Caco-2 (cell line): ENCODE measurements around the gene ANKFN1. TPM values are rescaled to one million over a fixed set of nuclear protein-coding genes. Genes with fewer than 3 reads are reported as not detected.

ENCODE experiments used
- Bru-seq: library from RNA; stranded (reverse); fragments of 400-500 nt; gene quantifications from one replicate; lab custom pipeline; 2021; lab: Mats Ljungman, UMichigan
- BruChase-seq, 2 experiments: library from RNA; stranded (reverse); fragments of 400-500 nt; gene quantifications; one replicate each; lab custom pipeline; 2021; lab: Mats Ljungman, UMichigan
- BruUV-seq: library from RNA; stranded (reverse); fragments of 400-500 nt; replicated peaks from 2 replicates; lab custom pipeline; 2021; lab: Mats Ljungman, UMichigan
- CTCF ChIA-PET: fragments of 300-600 bp; sonication (Branson Sonifier 250); formaldehyde crosslinking; loops from one replicate; lab custom pipeline; 2022; ENCODE audit warnings: antibody characterized with exemption; lab: Charles Lee
- POLR2A ChIA-PET: fragments of 300-600 bp; sonication (Branson Sonifier 250); formaldehyde crosslinking; loops from one replicate; lab custom pipeline; 2022; ENCODE audit warnings: antibody characterized with exemption; lab: Charles Lee
- DNase-seq, 2 experiments: peaks; one replicate each; pipeline versions ENCODE4 v3.0.0 to v3.0.0-alpha.2; 2020 to 2022
- H3K27me3 ChIP-seq: replicated peaks from 2 replicates; pipeline ENCODE4 v1.6.0; 2011; ENCODE audit warnings: low read length; ENCODE audit not compliant: control insufficient read depth, insufficient read depth
- H3K36me3 ChIP-seq: 2 replicates; pipeline ENCODE4 v1.5.1; 2011; ENCODE audit warnings: low read length; ENCODE audit not compliant: control insufficient read depth, insufficient read depth
- H3K4me1 ChIP-seq: fragments of 250-450 bp; sonication (Bioruptor Pico); 2 replicates; pipeline ENCODE4 v1.5.1; 2020; ENCODE audit warnings: mild to moderate bottlenecking
- H3K4me3 ChIP-seq: 2 replicates; pipeline ENCODE4 v1.5.1; 2011; ENCODE audit warnings: low read depth, mild to moderate bottlenecking, control low read depth, low read length
- H3K9me3 ChIP-seq: fragments of 250-450 bp; sonication (Bioruptor Pico); 2 replicates; pipeline ENCODE4 v1.5.1; 2020; ENCODE audit warnings: mild to moderate bottlenecking, moderate library complexity
- H3K27ac Mint-ChIP-seq: one replicate; pipeline ENCODE4 v1.8.0; 2022; ENCODE audit warnings: mixed read lengths; ENCODE audit not compliant: unreplicated experiment
- H3K27me3 Mint-ChIP-seq: one replicate; pipeline ENCODE4 v1.8.0; 2022; ENCODE audit warnings: mixed read lengths; ENCODE audit not compliant: insufficient read depth, unreplicated experiment
- H3K36me3 Mint-ChIP-seq: one replicate; pipeline ENCODE4 v1.8.0; 2022; ENCODE audit warnings: mild to moderate bottlenecking, mixed read lengths; ENCODE audit not compliant: insufficient read depth, unreplicated experiment
- H3K4me1 Mint-ChIP-seq: one replicate; pipeline ENCODE4 v1.8.0; 2022; ENCODE audit warnings: low read depth, mixed read lengths; ENCODE audit not compliant: unreplicated experiment
- H3K4me3 Mint-ChIP-seq: one replicate; pipeline ENCODE4 v1.8.0; 2022; ENCODE audit warnings: mild to moderate bottlenecking, moderate library complexity, mixed read lengths; ENCODE audit not compliant: unreplicated experiment
- H3K9me3 Mint-ChIP-seq: one replicate; pipeline ENCODE4 v1.8.0; 2022; ENCODE audit warnings: mixed read lengths; ENCODE audit not compliant: unreplicated experiment
- intact Hi-C: fragments of 100-400 bp; cut with micrococcal nuclease; formaldehyde crosslinking; loops from one replicate; pipeline ENCODE4 v1.10.0; 2022; ENCODE audit not compliant: unreplicated experiment
- long read RNA-seq: library from polyadenylated mRNA; stranded (forward); transcript quantifications from one replicate; pipeline ENCODE4 v2.0.0, GENCODE V29; 2022
- total RNA-seq: library from RNA; stranded (reverse); gene quantifications from 2 replicates; pipeline ENCODE4 v1.2.3, GENCODE V29; 2022
- TF ChIP-seq, protein P1 (sequence below), 2 experiments: fragments of 200-600 bp in 1 of 2; IDR thresholded peaks; 1 replicate in 1 of 2; 2 replicates in 1 of 2; pipeline versions ENCODE4 v1.5.1 to v1.8.0; 2011 to 2022; ENCODE audit warnings: antibody characterized with exemption in 1 of 2, control low read depth in 1 of 2, inconsistent platforms in 1 of 2, low read depth in 1 of 2, low read length in 1 of 2, mild to moderate bottlenecking in 1 of 2, moderate library complexity in 1 of 2; ENCODE audit not compliant: insufficient read depth in 1 of 2, severe bottlenecking in 1 of 2, unreplicated experiment in 1 of 2

The ANKFN1 gene
- total RNA-seq: 0.34 and 0.37 TPM in 2 replicates
- percentile 15 among the genes with signal in this experiment for Bru-seq, nascent RNA
- BruChase-seq, experiment 1, labeled RNA remaining after a 2-hour chase: percentile 13 among the genes with signal in this experiment
- percentile 10 among the genes with signal in this experiment for BruChase-seq, experiment 2, labeled RNA remaining after a 6-hour chase
- long read RNA-seq, partial matches to known transcripts: 0 of 4 reads
- long read RNA-seq, other reads (novel, unspliced or antisense): 4 of 4 reads

DNA sequence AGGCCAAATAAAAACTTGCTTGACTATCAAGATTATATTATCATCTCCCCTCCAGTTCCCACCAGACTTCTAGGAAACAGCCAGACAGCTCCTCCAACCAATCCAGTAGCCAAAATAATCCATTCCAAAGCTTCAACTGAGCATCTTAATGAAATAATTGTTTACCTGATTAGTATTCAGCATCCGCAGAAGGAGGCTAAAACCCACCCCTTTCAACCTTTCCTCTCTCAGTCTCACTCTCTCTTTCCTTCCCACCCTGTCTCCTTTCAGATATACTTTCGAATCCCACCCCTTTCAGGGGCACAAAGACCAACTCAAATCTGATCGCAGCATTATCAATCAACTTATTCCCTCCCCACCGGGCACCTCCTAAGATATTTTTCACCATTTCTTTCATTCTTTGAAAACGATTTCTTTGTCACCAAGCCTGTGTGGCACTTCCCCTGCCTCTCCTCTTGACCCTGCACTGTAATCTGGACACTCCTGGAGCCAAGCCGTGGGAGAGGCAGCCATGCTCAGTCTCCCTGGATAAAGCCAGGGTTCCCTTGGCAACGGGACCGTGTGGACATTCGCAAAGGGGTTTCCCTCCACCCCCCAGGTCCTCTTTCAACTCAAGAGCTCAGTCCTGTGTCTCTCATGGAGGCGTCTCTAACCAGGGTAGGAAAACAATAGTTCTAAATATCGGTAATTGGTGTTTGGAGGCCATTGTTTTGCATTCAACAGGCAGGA lies at the start of gene ANKFN1:
Gene ANKFN1, plus strand, starts transcription at position 602 of the 729 bp plus-strand sequence. CDS start 59,193 bp downstream, outside the sequence.
- CTCF ChIA-PET: no interaction called here
- Mint-ChIP-seq H3K4me3 (no peak within 1 kb of the TSS), H3K27me3 (no peaks in the 10 kb centered on the region), H3K27ac (no peak within 1 kb of the TSS), H3K36me3 (no peaks in the 10 kb centered on the region), H3K9me3 (peaks cover 40% of the 10 kb centered on the region), H3K4me1 (peaks cover 57% of the 10 kb centered on the region)
- no peak for DNase-seq
- Histone ChIP-seq H3K4me1 (peaks cover 64% of the 10 kb centered on the region), H3K36me3 (no peaks in the 10 kb centered on the region), H3K9me3 (peaks cover 16% of the 10 kb centered on the region), H3K4me3 (no peak within 1 kb of the TSS), H3K27me3 (no peaks in the 10 kb centered on the region)
- intact Hi-C loops: no loop called here
- no TSS peak for BruUV-seq
- POLR2A ChIA-PET: no interaction called here
- TF ChIP-seq, protein P1, sequence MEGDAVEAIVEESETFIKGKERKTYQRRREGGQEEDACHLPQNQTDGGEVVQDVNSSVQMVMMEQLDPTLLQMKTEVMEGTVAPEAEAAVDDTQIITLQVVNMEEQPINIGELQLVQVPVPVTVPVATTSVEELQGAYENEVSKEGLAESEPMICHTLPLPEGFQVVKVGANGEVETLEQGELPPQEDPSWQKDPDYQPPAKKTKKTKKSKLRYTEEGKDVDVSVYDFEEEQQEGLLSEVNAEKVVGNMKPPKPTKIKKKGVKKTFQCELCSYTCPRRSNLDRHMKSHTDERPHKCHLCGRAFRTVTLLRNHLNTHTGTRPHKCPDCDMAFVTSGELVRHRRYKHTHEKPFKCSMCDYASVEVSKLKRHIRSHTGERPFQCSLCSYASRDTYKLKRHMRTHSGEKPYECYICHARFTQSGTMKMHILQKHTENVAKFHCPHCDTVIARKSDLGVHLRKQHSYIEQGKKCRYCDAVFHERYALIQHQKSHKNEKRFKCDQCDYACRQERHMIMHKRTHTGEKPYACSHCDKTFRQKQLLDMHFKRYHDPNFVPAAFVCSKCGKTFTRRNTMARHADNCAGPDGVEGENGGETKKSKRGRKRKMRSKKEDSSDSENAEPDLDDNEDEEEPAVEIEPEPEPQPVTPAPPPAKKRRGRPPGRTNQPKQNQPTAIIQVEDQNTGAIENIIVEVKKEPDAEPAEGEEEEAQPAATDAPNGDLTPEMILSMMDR (IDR thresholded peaks at IDR 0.05; ENCODE audit: insufficient read depth in 1 of 2, low read depth in 1 of 2, low read length in 1 of 2, severe bottlenecking in 1 of 2, unreplicated experiment in 1 of 2): no peak

DNA sequence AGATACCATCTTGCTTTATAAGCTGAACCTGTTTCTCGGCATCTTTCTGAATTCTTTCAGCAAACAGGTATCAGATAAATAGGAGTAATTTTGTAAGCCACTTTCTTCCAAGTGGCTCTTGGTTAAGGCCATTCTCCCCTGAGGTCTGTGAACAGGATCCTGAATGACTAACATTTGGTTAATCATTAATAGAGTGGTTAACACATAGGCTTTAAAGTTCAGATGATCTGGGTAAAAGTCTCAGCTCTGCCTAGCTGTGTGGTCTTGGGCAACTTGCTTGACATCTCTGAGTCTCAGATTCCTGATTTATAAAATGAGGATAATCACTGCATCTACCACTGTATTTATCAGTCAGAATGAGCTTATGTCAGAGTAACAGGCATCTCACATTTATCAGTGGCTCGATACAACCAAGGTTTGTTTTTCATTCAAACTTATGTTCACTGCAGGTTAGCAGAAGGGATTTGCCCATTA lies 44.4 kb upstream of the ANKFN1 start:
- DNase-seq: peak in 1 of 2 experiments; percentile 38
- Mint-ChIP-seq H3K4me1 (peaks cover 19% of the 10 kb centered on the region), H3K9me3 (no peaks in the 10 kb centered on the region), H3K4me3 (peak overlapping the region; percentile 8), H3K27ac (peak overlapping the region; percentile 25), H3K27me3 (no peaks in the 10 kb centered on the region), H3K36me3 (no peaks in the 10 kb centered on the region)
- no peaks in the 10 kb centered on the region for H3K36me3 ChIP-seq
- H3K4me1 ChIP-seq: peaks cover 25% of the 10 kb centered on the region
- POLR2A ChIA-PET: no interaction called here
- H3K4me3 ChIP-seq: no peak overlapping the region
- H3K27me3 ChIP-seq: no peaks in the 10 kb centered on the region
- intact Hi-C loops: no loop called here
- TF ChIP-seq, protein P1 (IDR thresholded peaks at IDR 0.05; ENCODE audit: insufficient read depth in 1 of 2, low read depth in 1 of 2, low read length in 1 of 2, severe bottlenecking in 1 of 2, unreplicated experiment in 1 of 2): no peak
- no TSS peak for BruUV-seq
- H3K9me3 ChIP-seq: no peaks in the 10 kb centered on the region
- CTCF ChIA-PET: interaction anchor here (1.0 kb wide), 1 partner anchor 18 kb away, joined by 3 read pairs; no protein-coding TSS in a partner anchor

DNA sequence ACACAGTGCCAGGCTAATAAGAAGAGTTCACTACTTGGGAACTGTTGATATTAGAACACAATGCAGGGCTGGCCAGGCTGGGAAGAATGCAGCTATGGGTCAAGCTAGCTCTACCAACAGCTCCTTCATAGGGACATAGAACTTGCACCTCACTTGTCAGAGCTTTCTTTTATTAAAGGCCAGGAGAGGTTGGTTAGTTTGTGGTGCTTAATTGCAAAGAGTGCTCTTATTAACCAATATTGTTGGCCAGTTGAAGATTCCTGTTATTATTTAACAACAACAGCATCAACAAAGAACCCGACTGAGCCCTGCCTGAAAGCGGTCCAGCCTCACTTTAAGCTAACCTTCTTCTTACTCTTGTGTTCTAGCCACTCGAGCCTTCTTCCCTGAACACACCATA lies 43.4 kb upstream of the ANKFN1 start:
- Mint-ChIP-seq H3K4me1 (peaks cover 19% of the 10 kb centered on the region), H3K9me3 (no peaks in the 10 kb centered on the region), H3K27me3 (no peaks in the 10 kb centered on the region), H3K36me3 (no peaks in the 10 kb centered on the region), H3K4me3 (no peak overlapping the region), H3K27ac (no peak overlapping the region)
- Histone ChIP-seq H3K4me3 (no peak overlapping the region), H3K9me3 (no peaks in the 10 kb centered on the region), H3K4me1 (peaks cover 25% of the 10 kb centered on the region), H3K36me3 (no peaks in the 10 kb centered on the region), H3K27me3 (no peaks in the 10 kb centered on the region)
- BruUV-seq: no TSS peak
- intact Hi-C loops: no loop called here
- ChIA-PET POLR2A (no interaction called here), CTCF (interaction anchor here (0.8 kb wide), 1 partner anchor 41 kb away, joined by 3 read pairs; no protein-coding TSS in a partner anchor)
- DNase-seq: no peak
- TF ChIP-seq, protein P1 (IDR thresholded peaks at IDR 0.05; ENCODE audit: insufficient read depth in 1 of 2, low read depth in 1 of 2, low read length in 1 of 2, severe bottlenecking in 1 of 2, unreplicated experiment in 1 of 2): no peak
